Ovary (tissue), 3 donors: ENCODE data around the gene GSTO2.

Experiments used
- CTCF ChIP-seq, 3 donors: fragments of 450-650 bp in 2 of 3; fragments of 200-600 bp in 1 of 3; IDR thresholded peaks; one replicate each; pipeline versions ENCODE4 v1.5.1 to v1.8.0; 2016 to 2022; ENCODE audit warnings: antibody characterized with exemption in 3 of 3, mild to moderate bottlenecking in 1 of 3
- EP300 ChIP-seq: sonication (generic); formaldehyde crosslinking; IDR thresholded peaks from one replicate; pipeline ENCODE4 v1.6.1; 2017; ENCODE audit warnings: antibody characterized with exemption
- POLR2A ChIP-seq: fragments of 450-650 bp; IDR thresholded peaks from one replicate; pipeline ENCODE4 v1.6.1; 2017; ENCODE audit warnings: antibody characterized with exemption, mild to moderate bottlenecking, moderate library complexity
- donor health status: DM: no; HTN: no; CAD: no.

GRCh38 chr10:104277785-104278184, 8.8 kb downstream of the GSTO2 start:
- no peak for TF ChIP-seq POLR2A
- TF ChIP-seq CTCF (IDR thresholded peaks at IDR 0.05) = no peak
- no peak for TF ChIP-seq EP300
